Stimulated activated effector memory CD8-positive, alpha-beta T cell treated with anti-CD3 and anti-CD28 coated beads, Interleukin-12 subunit alpha, Interleukin-12 subunit beta, amount 100 ng/mL, for 72 hours (primary cell): ENCODE data around the gene GH1.
"Not testable (repeated sequence)": the region's sequence is repeated elsewhere in the genome, so short reads cannot be mapped to it uniquely, and the experiment has no call there.

ENCODE experiments used
- ATAC-seq: fragments of 150-1000 bp; cut with Tn5 transposase; 2 replicates; pipeline ENCODE4 v1.10.0; 2021
- DNase-seq, 2 donors: peaks; one replicate each; pipeline ENCODE4 v3.0.0; 2021 to 2022; ENCODE audit warnings: low spot score in 2 of 2
- H3K27ac Mint-ChIP-seq: one replicate; pipeline ENCODE4 v1.8.0; 2022; ENCODE audit warnings: mild to moderate bottlenecking, mixed read lengths
- H3K36me3 Mint-ChIP-seq: one replicate; pipeline ENCODE4 v1.8.0; 2022; ENCODE audit warnings: mild to moderate bottlenecking, mixed read lengths
- H3K4me1 Mint-ChIP-seq: one replicate; pipeline ENCODE4 v1.8.0; 2022; ENCODE audit warnings: mixed read lengths
- H3K4me3 Mint-ChIP-seq: one replicate; pipeline ENCODE4 v1.8.0; 2022; ENCODE audit warnings: mild to moderate bottlenecking, mixed read lengths
- H3K9me3 Mint-ChIP-seq: one replicate; pipeline ENCODE4 v1.8.0; 2022; ENCODE audit warnings: mixed read lengths

Gene GH1

DNA sequence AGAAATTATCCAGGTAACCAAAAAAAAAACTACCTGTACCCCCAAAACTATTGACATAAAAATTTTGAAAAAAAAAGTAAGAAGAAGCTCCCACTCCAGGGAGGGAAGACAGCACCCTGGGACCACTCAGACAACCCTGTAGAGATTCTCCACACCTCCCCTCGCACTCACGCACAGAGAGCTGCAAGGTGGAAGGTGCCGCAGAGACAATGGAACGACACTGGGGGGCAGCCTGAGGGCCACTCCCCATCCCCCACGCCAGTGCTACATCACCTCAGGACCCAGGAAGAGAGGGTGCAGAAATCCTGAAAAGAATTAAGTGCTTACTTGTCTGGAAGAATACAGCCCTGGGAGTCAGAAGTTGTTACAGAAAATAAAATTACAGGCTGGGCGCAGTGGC lies 18.7 kb upstream of the GH1 start:
- Mint-ChIP-seq H3K27ac (no peak overlapping the region), H3K9me3 (no peaks in the 10 kb centered on the region), H3K4me3 (no peak overlapping the region)

DNA sequence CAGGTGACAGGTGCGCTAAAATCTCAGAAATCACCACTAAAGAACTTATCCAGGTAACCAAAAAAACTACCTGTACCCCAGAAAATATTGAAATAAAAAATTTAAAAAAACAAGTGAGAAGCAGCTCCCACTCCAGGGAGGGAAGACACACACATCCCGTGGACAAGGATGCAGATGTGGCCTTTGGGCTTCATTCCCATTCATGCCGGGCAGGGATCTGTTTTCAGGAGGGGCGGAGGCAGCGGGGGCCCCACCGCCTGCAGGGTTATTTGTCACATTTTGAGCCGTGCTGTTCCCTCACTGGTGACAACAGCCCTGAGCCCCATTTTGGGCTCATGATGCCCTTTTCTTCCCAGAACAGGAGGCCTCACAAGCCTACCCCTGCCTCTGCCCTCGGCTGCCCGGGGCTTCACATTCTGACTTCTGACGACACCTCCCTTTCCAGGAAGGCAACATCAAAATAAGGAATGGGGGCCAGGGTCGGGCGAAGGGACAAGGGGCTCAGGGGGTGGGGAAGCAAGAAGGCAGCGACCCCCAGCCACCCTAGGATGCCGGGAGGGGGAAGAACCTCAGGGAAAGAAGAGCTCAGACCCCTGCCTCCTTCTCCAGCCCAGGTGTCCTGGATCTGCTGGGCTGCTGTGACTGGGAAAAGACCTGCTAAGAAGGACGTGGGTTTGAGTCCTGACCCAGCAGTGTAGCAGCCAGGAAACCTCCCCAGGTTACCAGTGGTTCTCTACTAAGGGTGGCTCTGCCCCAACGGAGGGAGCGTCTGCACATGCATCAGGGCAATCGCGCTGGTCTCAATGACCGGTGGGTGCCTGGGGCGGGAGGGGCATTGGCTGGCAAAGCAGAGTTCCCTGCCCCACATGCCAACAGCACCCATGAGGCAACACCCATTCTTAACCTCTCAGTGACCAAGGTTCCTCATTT lies 15.8 kb upstream of the GH1 start:
- Mint-ChIP-seq H3K27ac (no peak overlapping the region), H3K4me3 (no peak overlapping the region), H3K4me1 (peaks cover 39% of the 10 kb centered on the region), H3K36me3 (no peaks in the 10 kb centered on the region), H3K9me3 (no peaks in the 10 kb centered on the region)
- ATAC-seq (no peak), DNase-seq (no peak)

More for the DNA sequence above, 18.7 kb upstream of the GH1 start:
- no peaks in the 10 kb centered on the region for H3K36me3 Mint-ChIP-seq
- no peak for ATAC-seq
- no peak for DNase-seq
- peaks cover 24% of the 10 kb centered on the region for H3K4me1 Mint-ChIP-seq

DNA sequence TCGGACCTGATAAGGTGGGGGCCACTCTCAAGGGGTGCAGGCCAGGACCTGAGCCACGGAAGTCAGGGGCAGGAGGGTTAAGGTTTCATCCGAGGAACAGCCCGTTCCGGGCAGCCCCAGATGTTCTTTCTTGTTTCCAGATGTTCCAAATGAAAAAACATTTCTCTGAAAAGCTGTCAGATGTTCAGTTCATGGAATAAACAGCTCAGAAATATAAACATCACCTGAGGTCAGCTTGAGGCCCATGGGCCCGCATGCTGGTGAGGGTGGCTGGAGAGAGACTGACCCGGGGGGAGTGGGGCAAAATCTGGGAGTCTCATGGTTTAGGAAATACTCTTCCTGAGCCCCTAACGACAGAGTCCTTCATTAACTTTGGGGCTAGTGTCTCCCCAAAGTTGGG lies 15.0 kb upstream of the GH1 start:
- no peak for ATAC-seq
- peak overlapping the region; percentile 83 for H3K4me3 Mint-ChIP-seq
- no peaks in the 10 kb centered on the region for H3K9me3 Mint-ChIP-seq
- peaks cover 31% of the 10 kb centered on the region for H3K4me1 Mint-ChIP-seq
- H3K36me3 Mint-ChIP-seq = no peaks in the 10 kb centered on the region
- H3K27ac Mint-ChIP-seq = peak overlapping the region; percentile 92
- DNase-seq = no peak

DNA sequence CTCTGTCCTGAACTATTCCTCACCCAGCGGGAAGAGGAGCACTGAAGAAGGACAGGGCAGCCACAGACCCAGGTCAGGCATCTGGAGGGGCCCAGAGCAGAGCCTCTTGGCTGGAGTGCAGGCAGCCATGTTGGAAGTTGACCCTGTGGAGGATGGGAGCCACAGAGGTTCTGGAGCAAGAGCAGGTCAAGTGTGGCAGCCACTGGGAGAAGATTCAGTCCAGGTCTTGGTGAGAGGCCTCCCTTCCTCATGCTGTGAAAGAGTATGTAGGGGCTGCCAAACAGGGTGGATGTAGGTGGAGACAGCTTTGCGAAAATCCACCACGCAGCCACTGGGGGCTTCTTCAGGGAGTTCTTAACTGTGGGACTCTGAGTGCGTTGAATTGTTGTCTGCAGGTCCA lies 14.1 kb upstream of the GH1 start:
- peaks cover 28% of the 10 kb centered on the region for H3K4me1 Mint-ChIP-seq

DNA sequence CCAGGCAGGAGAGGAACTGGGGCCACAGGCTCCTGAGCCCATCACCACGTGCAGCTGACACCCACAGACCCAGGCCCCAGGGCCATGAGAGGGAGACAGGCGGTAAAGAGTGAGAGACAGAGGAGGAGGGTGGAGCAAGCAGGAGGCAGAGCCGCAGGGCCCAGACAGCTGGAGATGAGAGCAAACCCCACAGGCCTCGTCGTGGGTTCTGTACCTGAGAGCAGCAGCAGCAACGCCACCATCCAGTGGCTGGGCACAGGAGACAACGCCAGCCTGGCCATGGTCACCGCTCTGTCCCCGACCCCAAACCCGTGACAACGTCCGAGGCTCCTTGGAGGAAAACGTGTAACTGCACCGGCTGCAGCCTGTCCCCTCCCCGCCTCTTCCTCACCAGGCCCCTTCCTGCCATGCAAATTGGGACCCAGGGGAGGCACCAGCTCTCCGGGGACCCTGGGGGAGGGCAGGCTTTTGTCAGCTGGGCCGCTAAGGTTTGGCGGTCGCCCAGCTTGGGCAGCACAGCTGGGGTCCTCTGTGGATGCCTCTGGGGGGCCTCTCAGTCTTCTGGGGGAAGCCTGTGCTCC lies 13.4 kb upstream of the GH1 start, which contains the start of gene CD79B:
TSS of gene CD79B (minus strand) at position 351 of the 581 bp plus-strand sequence. CDS start at position 281, 70 bp downstream.
- H3K36me3 Mint-ChIP-seq = no peaks in the 10 kb centered on the region
- peak; percentile 69 for ATAC-seq
- H3K4me3 Mint-ChIP-seq = peak within 1 kb of the TSS; percentile 83
- peaks cover 28% of the 10 kb centered on the region for H3K4me1 Mint-ChIP-seq
- H3K9me3 Mint-ChIP-seq = no peaks in the 10 kb centered on the region
- no peak for DNase-seq
- peak within 1 kb of the TSS; percentile 92 for H3K27ac Mint-ChIP-seq

More for the DNA sequence above, 14.1 kb upstream of the GH1 start:
- ATAC-seq (no peak), DNase-seq (no peak)
- Mint-ChIP-seq H3K4me3 (peak overlapping the region; percentile 83), H3K36me3 (no peaks in the 10 kb centered on the region), H3K9me3 (no peaks in the 10 kb centered on the region), H3K27ac (peak overlapping the region; percentile 92)

DNA sequence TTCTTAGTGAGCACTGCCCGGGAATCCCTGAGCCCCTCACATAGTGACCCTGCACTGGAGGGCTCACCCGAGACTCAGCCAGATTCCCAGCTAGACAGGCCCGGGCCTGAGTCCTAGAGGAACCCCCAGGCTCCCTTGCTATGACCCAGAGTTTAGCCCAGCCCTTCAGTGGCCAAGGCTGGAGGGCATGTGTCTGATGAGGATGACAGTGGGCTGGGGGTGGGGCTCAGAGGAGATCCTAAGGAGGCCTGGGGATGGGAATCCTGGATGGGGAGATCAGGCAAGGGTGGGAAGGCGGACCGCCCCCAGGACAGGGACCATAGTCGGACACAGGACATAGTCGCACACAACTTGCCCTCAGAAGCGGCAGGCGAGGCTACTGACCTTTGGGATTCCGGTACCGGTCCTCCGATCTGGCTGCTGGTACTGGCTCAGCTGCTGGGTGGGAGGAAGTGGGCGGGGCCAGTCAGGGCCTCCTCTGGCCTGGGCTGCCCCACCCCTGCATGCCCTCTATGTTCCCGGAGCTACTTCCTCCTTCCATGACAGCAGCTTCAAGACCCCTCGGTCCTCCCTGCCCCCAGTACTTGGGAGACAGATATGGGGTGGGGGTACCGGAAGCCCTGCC lies 12.4 kb upstream of the GH1 start:
- peak; percentile 82 for ATAC-seq
- H3K4me3 Mint-ChIP-seq = peak overlapping the region; percentile 83
- H3K36me3 Mint-ChIP-seq = no peaks in the 10 kb centered on the region
- peak overlapping the region; percentile 92 for H3K27ac Mint-ChIP-seq
- DNase-seq = peak; percentile 42 to 77
- peaks cover 28% of the 10 kb centered on the region for H3K4me1 Mint-ChIP-seq
- no peaks in the 10 kb centered on the region for H3K9me3 Mint-ChIP-seq

DNA sequence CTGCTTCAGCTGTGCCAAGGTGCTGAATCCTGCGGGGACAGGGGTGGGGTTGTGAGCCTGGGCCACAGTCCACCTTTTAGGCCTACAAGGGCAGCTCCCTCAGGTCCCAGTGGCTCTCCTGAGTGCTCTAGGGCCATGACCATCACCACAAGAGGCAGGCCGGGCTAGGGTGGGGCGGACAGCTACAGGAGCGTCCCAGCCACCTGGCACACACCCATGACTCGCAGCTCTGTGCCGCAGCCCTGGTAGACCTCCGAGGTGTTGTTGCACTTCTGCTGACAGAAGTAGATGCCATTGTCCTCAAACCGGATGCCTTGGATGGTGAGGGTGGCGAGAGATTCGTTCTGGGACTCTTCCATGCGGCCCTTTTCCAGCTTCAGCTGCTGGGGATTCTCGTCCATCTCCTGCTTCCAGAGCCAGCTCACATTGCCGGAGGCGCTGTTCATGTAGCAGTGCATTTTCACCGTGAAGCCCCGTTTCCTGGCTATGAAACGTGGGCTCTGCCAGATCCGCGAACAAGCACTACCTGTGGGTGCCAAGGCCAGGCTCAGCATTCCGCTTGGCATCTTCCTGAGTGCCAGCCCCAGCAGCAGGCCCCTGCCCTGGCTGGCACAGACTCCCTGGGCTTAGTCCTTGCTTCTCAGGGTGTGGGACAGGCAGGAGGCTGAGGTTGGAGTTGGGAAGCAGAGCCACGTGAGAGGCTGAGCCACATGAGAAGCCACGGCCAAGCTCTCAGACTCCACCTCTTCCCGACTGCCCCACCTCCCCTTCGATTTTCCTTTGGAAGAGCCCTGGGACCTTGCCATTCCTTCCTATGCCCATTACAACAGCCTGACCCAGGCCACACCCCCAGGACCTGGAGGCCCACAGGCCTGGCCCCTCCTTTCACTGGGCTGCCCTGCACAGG lies 11.5 kb upstream of the GH1 start:
- no peaks in the 10 kb centered on the region for H3K36me3 Mint-ChIP-seq
- H3K4me3 Mint-ChIP-seq = peak overlapping the region; percentile 83
- H3K9me3 Mint-ChIP-seq = no peaks in the 10 kb centered on the region
- DNase-seq (no peak), ATAC-seq (no peak)
- peaks cover 28% of the 10 kb centered on the region for H3K4me1 Mint-ChIP-seq
- H3K27ac Mint-ChIP-seq = peak overlapping the region; percentile 92

DNA sequence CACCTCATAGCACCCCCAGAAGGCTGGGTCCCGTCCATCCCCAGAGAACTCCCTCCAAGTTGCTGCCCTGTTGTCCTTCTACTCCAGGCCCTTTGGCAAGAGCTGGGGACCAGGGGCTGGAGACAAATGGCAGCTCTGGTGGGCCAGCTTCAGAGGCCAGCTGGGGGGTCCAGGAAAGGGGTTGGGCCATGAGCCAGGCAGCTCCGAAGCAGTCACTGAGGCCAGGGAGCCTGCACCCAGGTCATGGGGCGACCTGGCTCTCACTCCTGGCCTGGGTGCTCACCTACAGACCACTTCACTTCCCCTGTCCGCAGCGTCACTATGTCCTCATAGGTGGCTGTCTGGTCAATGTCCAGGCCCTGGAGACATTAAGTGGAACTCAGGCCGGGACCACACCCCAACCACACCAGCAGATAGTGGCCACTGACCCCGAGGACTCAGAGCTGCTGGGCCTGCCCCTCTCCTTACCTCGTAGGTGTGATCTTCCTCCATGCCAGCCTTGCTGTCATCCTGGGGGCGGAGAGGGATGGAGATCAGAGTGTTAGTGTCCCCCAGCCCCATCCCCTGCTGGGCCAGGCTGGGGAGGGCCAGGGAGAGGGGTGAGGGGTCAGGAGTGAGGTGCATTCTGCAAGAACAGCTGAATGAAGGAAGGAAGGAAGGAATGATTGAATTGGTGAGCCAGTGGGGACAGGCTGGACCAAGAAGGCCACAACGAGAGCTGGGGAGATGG lies 10.5 kb upstream of the GH1 start:
- ATAC-seq (no peak), DNase-seq (no peak)
- Mint-ChIP-seq H3K36me3 (no peaks in the 10 kb centered on the region), H3K4me3 (peak overlapping the region; percentile 13), H3K4me1 (peaks cover 28% of the 10 kb centered on the region), H3K9me3 (no peaks in the 10 kb centered on the region), H3K27ac (peak overlapping the region; percentile 18)

DNA sequence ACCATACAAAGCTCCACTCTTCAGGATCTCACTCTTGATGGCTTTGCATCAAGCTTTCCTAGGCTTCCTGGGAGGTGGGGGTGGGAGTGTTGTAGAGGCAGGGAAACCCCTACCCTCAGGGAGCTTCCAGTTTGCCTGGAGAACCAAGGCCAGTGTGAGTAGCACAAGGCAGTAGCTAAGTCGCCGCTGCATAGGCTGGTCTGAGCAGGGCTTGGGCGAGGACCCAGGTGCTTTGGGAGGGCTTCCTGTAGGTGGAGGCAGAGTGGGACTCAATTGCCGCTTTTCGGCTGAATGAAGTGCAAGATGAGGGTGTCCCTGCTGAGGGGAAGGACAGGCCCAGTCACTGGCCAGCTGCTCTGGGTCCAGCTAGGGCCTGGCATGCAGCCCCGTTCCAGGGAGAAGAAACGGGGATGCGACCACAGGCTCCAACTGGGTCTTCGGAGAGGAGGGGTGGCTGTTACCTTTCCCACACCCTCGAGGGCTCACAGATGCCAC lies 9.6 kb upstream of the GH1 start:
- ATAC-seq (no peak), DNase-seq (no peak)
- Mint-ChIP-seq H3K9me3 (no peaks in the 10 kb centered on the region), H3K27ac (no peak overlapping the region), H3K4me3 (no peak overlapping the region), H3K4me1 (peaks cover 26% of the 10 kb centered on the region), H3K36me3 (no peaks in the 10 kb centered on the region)

DNA sequence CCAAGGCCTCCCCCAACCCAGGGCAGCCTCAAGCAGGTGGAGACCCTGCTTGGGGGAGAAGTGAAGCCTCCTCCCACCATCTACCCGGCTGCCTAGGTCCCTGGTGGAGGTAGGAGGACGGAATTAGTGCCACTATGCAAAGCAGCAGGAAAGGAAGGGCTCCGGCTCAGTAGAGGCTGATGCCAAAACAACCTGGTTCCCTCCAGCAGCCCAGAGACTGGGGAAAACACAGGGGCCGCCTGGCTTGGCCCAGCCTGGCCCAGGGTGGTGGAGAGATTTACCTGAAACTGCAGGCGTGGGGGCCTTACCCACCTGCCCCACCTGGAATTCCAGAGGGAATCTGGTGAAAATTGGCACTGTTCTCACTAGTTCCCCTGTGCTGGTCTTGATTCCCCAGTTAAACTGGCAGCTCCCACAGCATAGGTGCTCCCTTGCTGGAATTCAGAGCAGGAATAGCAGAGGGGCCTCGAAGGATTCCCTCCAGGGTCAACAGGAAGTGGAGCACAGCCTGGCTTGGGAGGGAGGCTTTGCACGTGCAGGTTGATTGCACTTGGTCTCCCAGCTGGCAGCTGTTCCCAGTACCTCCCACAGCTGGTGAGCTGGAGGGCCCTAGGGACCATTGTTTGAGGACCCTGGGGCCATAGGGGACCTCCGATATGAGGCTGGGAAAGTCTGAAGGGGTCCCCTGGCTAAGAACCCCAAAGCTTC lies 9.0 kb upstream of the GH1 start:
- Mint-ChIP-seq H3K4me1 (peaks cover 21% of the 10 kb centered on the region), H3K9me3 (no peaks in the 10 kb centered on the region), H3K27ac (no peak overlapping the region), H3K36me3 (no peaks in the 10 kb centered on the region), H3K4me3 (no peak overlapping the region)
- ATAC-seq (no peak), DNase-seq (no peak)

DNA sequence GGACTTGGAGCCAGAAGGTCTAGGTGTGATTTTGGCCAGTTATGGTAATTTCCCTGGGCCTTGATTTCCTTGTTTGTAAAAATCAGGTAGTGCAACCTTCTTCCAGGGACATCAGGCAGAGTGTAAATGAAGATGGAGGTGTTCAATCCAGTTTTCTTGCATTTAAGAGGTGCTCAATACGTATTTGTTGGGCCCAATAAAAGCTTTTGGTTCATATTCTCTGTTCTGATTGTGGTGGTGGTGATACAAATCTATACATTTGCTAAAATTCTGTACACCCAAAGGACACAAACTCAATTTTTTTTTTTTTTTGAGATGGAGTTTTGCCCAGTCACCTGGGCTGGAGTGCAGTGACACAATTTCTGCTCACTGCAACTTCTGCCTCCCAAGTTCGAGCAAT lies 7.5 kb upstream of the GH1 start:
- no peak overlapping the region for H3K4me3 Mint-ChIP-seq
- peaks cover 13% of the 10 kb centered on the region for H3K4me1 Mint-ChIP-seq
- ATAC-seq (no peak), DNase-seq (no peak)
- peak overlapping the region; percentile 56 for H3K27ac Mint-ChIP-seq
- H3K36me3 Mint-ChIP-seq = no peaks in the 10 kb centered on the region
- H3K9me3 Mint-ChIP-seq = no peaks in the 10 kb centered on the region

DNA sequence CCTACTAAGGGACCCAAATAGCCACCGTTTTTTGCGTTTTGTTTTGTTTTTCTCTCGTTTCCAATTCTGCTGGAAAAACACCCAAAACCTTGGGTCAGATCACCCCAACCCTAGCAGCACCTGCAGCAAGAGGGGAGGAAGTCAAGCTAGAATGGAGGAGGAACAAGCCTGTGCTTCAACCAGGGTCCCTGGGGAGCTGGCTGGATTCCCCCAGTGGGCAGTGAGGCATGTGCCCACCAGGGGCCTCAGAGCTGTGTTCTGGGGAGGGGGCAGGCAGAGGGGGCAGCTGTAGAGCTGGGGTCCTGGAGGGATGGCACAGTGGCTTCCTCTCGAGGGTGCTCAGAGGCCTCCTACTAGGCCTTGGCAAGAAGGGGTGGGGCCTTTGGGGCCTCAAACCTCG lies 7.0 kb upstream of the GH1 start:
- Mint-ChIP-seq H3K4me1 (peaks cover 7% of the 10 kb centered on the region), H3K9me3 (no peaks in the 10 kb centered on the region)
- DNase-seq = no peak

DNA sequence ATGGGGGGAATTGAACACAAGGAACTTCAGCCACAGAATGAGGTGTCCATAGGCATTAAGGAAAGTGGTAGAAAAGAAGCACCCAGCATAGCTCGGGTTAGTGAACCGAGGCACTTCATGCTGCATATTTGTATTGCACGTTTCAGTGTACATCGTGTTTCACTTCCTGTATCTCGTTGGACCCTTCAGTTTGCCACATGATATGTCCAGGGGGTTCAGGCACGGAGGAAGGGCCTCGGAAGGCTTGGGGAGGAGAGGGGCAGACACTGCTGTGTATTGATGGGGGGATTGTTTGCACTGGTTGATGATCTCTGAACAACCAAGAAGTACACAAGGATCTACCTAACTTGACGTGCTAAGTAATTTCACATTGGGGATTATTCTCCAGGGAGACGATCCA lies 3.8 kb upstream of the GH1 start:
- H3K4me3 Mint-ChIP-seq, H3K9me3 Mint-ChIP-seq, ATAC-seq, DNase-seq, H3K36me3 Mint-ChIP-seq: not testable (repeated sequence)
- Mint-ChIP-seq H3K27ac (peak overlapping the region; percentile 63), H3K4me1 (peaks cover 13% of the 10 kb centered on the region)

More for the DNA sequence above, 7.0 kb upstream of the GH1 start:
- H3K27ac Mint-ChIP-seq = peak overlapping the region; percentile 56
- no peaks in the 10 kb centered on the region for H3K36me3 Mint-ChIP-seq
- H3K4me3 Mint-ChIP-seq = no peak overlapping the region
- ATAC-seq = peak; percentile 48
